GM12878 (cell line): ENCODE results near the gene BTBD10. TPM values are rescaled to one million over a fixed set of nuclear protein-coding genes. Genes with fewer than 3 reads are reported as not detected.
A peak's percentile ranks its signal among the peaks of the same experiment; 100 is the strongest.

Experiments used
- ATAC-seq: fragments of 200-7000 bp; cut with Tn5 transposase; 3 replicates; pipeline ENCODE4 v1.9.1; 2020; ENCODE audit warnings: mild to moderate bottlenecking, moderate library complexity
- BruUV-seq: library from RNA; stranded (reverse); fragments of 400-500 nt; replicated peaks from 2 replicates; lab custom pipeline; 2021; lab: Mats Ljungman, UMichigan
- CTCF ChIA-PET: fragments of 300-600 bp; sonication (Branson Sonifier 250); formaldehyde crosslinking; extraction: SDS; loops from one replicate; lab custom pipeline; 2021; ENCODE audit warnings: inconsistent platforms; lab: Yijun Ruan, JAX
- POLR2A ChIA-PET: fragments of 350-600 bp; formaldehyde crosslinking; extraction: SDS; loops from one replicate; lab custom pipeline; 2021; ENCODE audit warnings: inconsistent platforms; lab: Charles Lee
- RAD21 ChIA-PET: fragments of 300-600 bp; sonication (Branson Sonifier 250); formaldehyde crosslinking; loops from one replicate; lab custom pipeline; 2023; ENCODE audit warnings: antibody characterized with exemption; ENCODE audit not compliant: unreplicated experiment; lab: Charles Lee
- SMC1A ChIA-PET: fragments of 300-600 bp; sonication (Branson Sonifier 250); formaldehyde crosslinking; loops from one replicate; lab custom pipeline; 2023; ENCODE audit not compliant: unreplicated experiment, uncharacterized antibody; lab: Charles Lee
- DNase-seq: peaks from one replicate; pipeline ENCODE4 v3.0.0-alpha.2; 2011; ENCODE audit warnings: low read depth, low spot score
- FAIRE-seq: peaks from 3 replicates; lab custom pipeline; 2011; peaks lifted over from hg19 to GRCh38; lab: Jason Lieb, UNC
- H2AFZ ChIP-seq: 2 replicates; pipeline ENCODE4 v1.6.0; 2011; ENCODE audit warnings: low read depth, low read length, control low read depth; ENCODE audit not compliant: control insufficient read depth
- H3K27ac ChIP-seq: 2 replicates; pipeline ENCODE4 v1.5.1; 2011; ENCODE audit warnings: control low read depth; ENCODE audit not compliant: control insufficient read depth, insufficient read depth
- H3K27me3 ChIP-seq, 2 experiments: replicated peaks in 1 of 2; 2 replicates each; pipeline versions ENCODE4 v1.6.0 to v1.6.1; 2011; ENCODE audit warnings: low read length in 1 of 2; ENCODE audit not compliant: control insufficient read depth in 2 of 2, insufficient read depth in 2 of 2
- H3K36me3 ChIP-seq, 2 experiments: 2 replicates each; pipeline ENCODE4 v1.5.1; 2011; ENCODE audit warnings: low read length in 1 of 2; ENCODE audit not compliant: control insufficient read depth in 2 of 2, insufficient read depth in 2 of 2
- H3K4me1 ChIP-seq: 2 replicates; pipeline ENCODE4 v1.6.1; 2011; ENCODE audit warnings: mild to moderate bottlenecking, low read length, moderate library complexity, mixed read lengths; ENCODE audit not compliant: control insufficient read depth, insufficient read depth
- H3K4me2 ChIP-seq: 2 replicates; pipeline ENCODE4 v1.6.0; 2011; ENCODE audit warnings: control low read depth; ENCODE audit not compliant: control insufficient read depth, insufficient read depth
- H3K4me3 ChIP-seq: fragments of 200-600 bp; sonication (generic); 2 replicates; pipeline ENCODE4 v1.5.1; 2016
- H3K79me2 ChIP-seq: 2 replicates; pipeline ENCODE4 v1.6.0; 2011; ENCODE audit warnings: low read length; ENCODE audit not compliant: control insufficient read depth, insufficient read depth
- H3K9ac ChIP-seq: 2 replicates; pipeline ENCODE4 v1.8.0; 2011; ENCODE audit warnings: low read length, control low read depth, mixed read lengths; ENCODE audit not compliant: control insufficient read depth, insufficient read depth
- H3K9me3 ChIP-seq: replicated peaks from 3 replicates; pipeline ENCODE4 v1.5.1; 2011; ENCODE audit warnings: mild to moderate bottlenecking, low read length; ENCODE audit not compliant: control insufficient read depth, insufficient read depth
- H4K20me1 ChIP-seq: 2 replicates; pipeline ENCODE4 v1.6.0; 2011; ENCODE audit not compliant: control insufficient read depth, insufficient read depth
- CTCF ChIP-seq, 3 experiments: IDR thresholded peaks in 2 of 3; conservative IDR thresholded peaks in 1 of 3; 2 replicates each; pipeline ENCODE4 v1.5.1; 2011; ENCODE audit warnings: low read depth in 3 of 3, low read length in 3 of 3, mild to moderate bottlenecking in 3 of 3, control low read depth in 2 of 3, moderate library complexity in 2 of 3, inconsistent platforms in 1 of 3, mixed read lengths in 1 of 3; ENCODE audit not compliant: control insufficient read depth in 2 of 3, insufficient read depth in 1 of 3; ENCODE audit errors: extremely low read depth in 1 of 3
- DPF2 ChIP-seq: fragments of 450-650 bp; IDR thresholded peaks from 2 replicates; pipeline ENCODE4 v1.6.1; 2017; ENCODE audit warnings: mild to moderate bottlenecking
- EED ChIP-seq: sonication (generic); IDR thresholded peaks from 2 replicates; pipeline ENCODE4 v1.6.1; 2016; ENCODE audit warnings: antibody characterized with exemption, low read depth
- IKZF2 ChIP-seq, 2 experiments: fragments of 450-650 bp; IDR thresholded peaks; 2 replicates each; pipeline ENCODE4 v1.6.1; 2017; ENCODE audit warnings: mild to moderate bottlenecking in 2 of 2, moderate library complexity in 2 of 2
- NKRF ChIP-seq: fragments of 450-650 bp; conservative IDR thresholded peaks from 2 replicates; pipeline ENCODE4 v1.6.1; 2017; ENCODE audit warnings: mild to moderate bottlenecking, moderate library complexity
- WGBS: methylation state at CpG from one replicate; pipeline ENCODE4 v1.1.6; 2016; ENCODE audit warnings: low lambda C conversion rate; ENCODE audit not compliant: insufficient replicate concordance, insufficient coverage; ENCODE audit errors: missing lambda C conversion rate; 5-methylcytosine and 5-hydroxymethylcytosine counted together
- in situ Hi-C: fragments of 300-500 bp; cut with MboI; formaldehyde crosslinking; loops from 9 replicates; pipeline ENCODE4 v1.14.3; 2018; ENCODE audit warnings: mixed read lengths
- intact Hi-C: fragments of 100-400 bp; cut with micrococcal nuclease; formaldehyde crosslinking; loops from one replicate; pipeline ENCODE4 v1.14.2; 2022; ENCODE audit not compliant: unreplicated experiment
- polyA plus RNA-seq, 11 experiments: library from polyadenylated mRNA; depleted of rRNA in 4 of 11; unstranded in 6 of 11; stranded (reverse) in 5 of 11; fragments of >200 nt; fragmentation: Nextera tagmentation in 4 of 11; fragmentation: Illumina TruSeq in 1 of 11; extraction: Ambion mirVana in 4 of 11; extraction: Trizol in 1 of 11; gene quantifications; 1 replicate in 1 of 11; 2 replicates in 10 of 11; pipeline versions ENCODE4 v1.2.1 to v1.2.3, GENCODE V29; 2011 to 2016; ENCODE audit warnings: inconsistent platforms in 2 of 11, missing spikeins in 2 of 11, low read depth in 1 of 11
- total RNA-seq, 4 experiments: library from RNA; depleted of rRNA in 3 of 4; stranded (reverse); fragments of >200 nt in 3 of 4; fragmentation: Illumina TruSeq in 1 of 4; extraction: Trizol in 1 of 4; gene quantifications; 2 replicates each; pipeline versions ENCODE4 v1.2.1 to v1.2.3, GENCODE V29; 2013 to 2021

BTBD10 gene
- total and polyA plus RNA-seq, 10 of the 15 experiments (the other 5 are each of a cell fraction or from before 2014, with no cell fraction given) = 20.8 to 38.8 (median 26.9) TPM

- ATAC-seq (peak; percentile 60), DNase-seq (no peak), FAIRE-seq (peak; percentile 52)
- peak overlapping the region; percentile 88 for H3K27ac ChIP-seq
- POLR2A ChIA-PET = interaction anchor here (0.8 to 2.6 kb wide), 10 partner anchors 11 to 211 kb away, joined by 3 to 11 read pairs (median 4); partner anchors contain the start of gene FAR1
- H3K79me2 ChIP-seq = peaks cover 30% of the 10 kb centered on the region
- no peaks in the 10 kb centered on the region for H3K36me3 ChIP-seq
- in situ Hi-C loops = no loop called here
- no peaks in the 10 kb centered on the region for H3K27me3 ChIP-seq
- peak in 1 of 2 experiments; percentile 51; a peak in 1 of 4 replicates for TF ChIP-seq IKZF2 (IDR thresholded peaks at IDR 0.05)
- no peak for TF ChIP-seq EED
- TF ChIP-seq CTCF (IDR thresholded peaks at IDR 0.05 in 2 of 3, conservative IDR thresholded peaks at IDR 0.05 in 1 of 3; ENCODE audit: control insufficient read depth in 2 of 3, extremely low read depth in 1 of 3, insufficient read depth in 1 of 3, low read depth in 3 of 3, low read length in 3 of 3) = peak in 1 of 3 experiments; percentile 10; a peak in 1 of 6 replicates
- TF ChIP-seq DPF2 = peak; percentile 21; the same call in 1 of the 2 replicates
- TF ChIP-seq NKRF = 0 out of 2 replicates have a peak, but pooled peaks have one; percentile 62
- H3K4me2 ChIP-seq = peak overlapping the region; percentile 84
- WGBS = 1% methylated on average over 18 of the region's 18 CpGs
- H3K9ac ChIP-seq = peak overlapping the region; percentile 76
- no peaks in the 10 kb centered on the region; the same call in 2 of the 3 replicates for H3K9me3 ChIP-seq
- H2AFZ ChIP-seq = peak overlapping the region; percentile 90
- CTCF ChIA-PET = interaction anchor here (0.8 to 3.8 kb wide), 8 partner anchors 11 to 212 kb away, joined by 3 to 15 read pairs (median 4); no protein-coding TSS in a partner anchor
- no peaks in the 10 kb centered on the region for H3K4me1 ChIP-seq
- peak overlapping the region; percentile 90 for H3K4me3 ChIP-seq
- intact Hi-C loops = loop anchor here (5.0 to 10.0 kb wide), 3 partner anchors 205 to 498 kb away; partner anchors contain the start of gene FAR1
- H4K20me1 ChIP-seq = no peaks in the 10 kb centered on the region
- RAD21 ChIA-PET = interaction anchor here (2.6 to 4.8 kb wide), 3 partner anchors 13 to 252 kb away, joined by 8 to 30 read pairs (median 10); no protein-coding TSS in a partner anchor
- BruUV-seq = TSS peak; percentile 58
- SMC1A ChIA-PET = interaction anchor here (1.5 to 3.8 kb wide), 2 partner anchors 12 to 15 kb away, joined by 3 to 19 read pairs; no protein-coding TSS in a partner anchor
Measured at GRCh38 chr11:13462311-13462900, 616 bp downstream of the BTBD10 start.
